Muscle layer of duodenum (tissue), 2 donors: ENCODE measurements around the gene POLR3H.
"Not testable (repeated sequence)": the region's sequence is repeated elsewhere in the genome, so short reads cannot be mapped to it uniquely, and the experiment has no call there.

Source experiments
- H3K27ac ChIP-seq: one replicate; pipeline ENCODE4 v1.7.0; 2013; ENCODE audit warnings: mild to moderate bottlenecking, low read length
- H3K27me3 ChIP-seq: one replicate; pipeline ENCODE4 v1.7.0; 2013; ENCODE audit warnings: low read depth, mild to moderate bottlenecking, control low read depth, low read length
- H3K36me3 ChIP-seq, 2 donors: one replicate each; pipeline ENCODE4 v1.7.0; 2013; ENCODE audit warnings: low read length in 2 of 2, control low read depth in 1 of 2, mild to moderate bottlenecking in 1 of 2; ENCODE audit not compliant: insufficient read depth in 2 of 2, control insufficient read depth in 1 of 2
- H3K4me1 ChIP-seq, 2 donors: one replicate each; pipeline ENCODE4 v1.7.0; 2013; ENCODE audit warnings: low read length in 2 of 2, mild to moderate bottlenecking in 2 of 2, control low read depth in 1 of 2, moderate library complexity in 1 of 2; ENCODE audit not compliant: insufficient read depth in 2 of 2, control insufficient read depth in 1 of 2
- H3K4me3 ChIP-seq, 2 donors: one replicate each; pipeline ENCODE4 v1.7.0; 2013; ENCODE audit warnings: low read length in 2 of 2, low read depth in 1 of 2, mild to moderate bottlenecking in 1 of 2
- H3K9me3 ChIP-seq, 2 donors: one replicate each; pipeline ENCODE4 v1.7.0; 2013; ENCODE audit warnings: low read length in 2 of 2, control low read depth in 1 of 2, mild to moderate bottlenecking in 1 of 2; ENCODE audit not compliant: control insufficient read depth in 1 of 2
- donor health status: healthy.

Gene POLR3H

DNA sequence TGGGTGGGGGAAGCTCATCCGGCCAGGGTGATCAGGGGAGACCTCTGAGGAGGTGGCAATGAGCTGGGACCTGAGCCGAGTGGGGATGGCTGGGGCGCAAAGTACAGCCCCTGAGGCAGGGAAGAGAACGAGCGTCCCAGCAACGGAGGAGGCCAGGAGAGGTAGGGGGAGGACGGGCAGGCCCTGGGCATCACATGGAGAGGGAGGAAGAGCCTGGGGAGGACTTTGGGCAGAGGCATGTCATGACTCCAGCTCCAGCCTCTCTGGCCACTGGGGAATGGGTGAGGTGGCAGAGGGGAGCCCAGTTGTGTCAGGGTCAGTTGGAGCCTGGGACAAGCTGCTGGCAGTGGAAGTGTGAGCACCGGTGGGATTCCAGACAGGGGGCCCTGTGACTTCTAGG, 33.8 kb upstream of the POLR3H start:
- Histone ChIP-seq H3K4me1 (peaks cover 0 to 10% of the 10 kb centered on the region in 2 donors), H3K4me3 (no peak overlapping the region), H3K27me3 (no peaks in the 10 kb centered on the region), H3K36me3 (peaks cover 30 to 51% of the 10 kb centered on the region in 2 donors), H3K27ac (no peak overlapping the region), H3K9me3 (no peaks in the 10 kb centered on the region)

DNA sequence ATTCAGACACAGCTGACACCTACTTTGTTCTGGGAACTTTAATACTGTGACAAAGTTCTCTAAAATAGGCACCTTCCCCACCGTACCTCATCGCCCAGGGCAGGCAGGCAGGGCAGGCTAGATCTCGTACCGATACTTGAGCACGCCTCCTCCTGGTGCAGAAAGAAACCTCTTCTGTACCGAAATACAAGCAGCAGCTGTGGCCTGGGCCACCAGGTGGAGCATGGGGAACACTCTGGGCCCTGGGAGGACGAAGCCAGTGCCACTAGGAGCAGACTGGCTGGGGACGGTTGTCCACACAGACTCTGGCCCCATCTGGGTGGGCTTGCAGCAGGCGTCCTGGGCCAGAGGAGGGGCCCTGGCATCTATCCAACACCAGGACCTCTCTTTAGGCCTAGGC, 32.6 kb upstream of the POLR3H start:
- Histone ChIP-seq H3K27me3 (no peaks in the 10 kb centered on the region), H3K4me3 (no peak overlapping the region), H3K36me3 (peaks cover 22 to 38% of the 10 kb centered on the region in 2 donors), H3K9me3 (no peaks in the 10 kb centered on the region), H3K27ac (no peak overlapping the region), H3K4me1 (peaks cover 0 to 10% of the 10 kb centered on the region in 2 donors)

DNA sequence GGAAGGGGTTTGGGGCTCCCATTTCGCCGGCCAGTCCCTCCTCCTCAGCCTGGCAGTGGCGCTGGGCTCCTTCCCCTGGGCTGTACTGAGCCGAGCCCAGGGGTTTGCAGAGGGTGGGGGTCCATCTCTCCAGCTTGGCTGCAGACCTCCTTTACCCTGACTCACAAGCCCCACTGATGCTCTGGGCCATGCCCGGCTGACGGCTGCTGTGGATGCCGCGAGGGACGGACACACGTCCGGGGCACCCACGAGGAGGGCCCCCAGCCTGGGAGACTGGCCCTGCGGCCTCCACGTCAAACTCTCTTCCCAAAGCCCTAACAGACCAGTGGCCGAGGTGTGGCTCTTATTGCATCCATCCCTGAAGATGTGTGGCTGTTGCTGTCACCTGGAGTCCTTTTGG, 31.3 kb upstream of the POLR3H start:
- H3K27ac ChIP-seq, result no peak overlapping the region

DNA sequence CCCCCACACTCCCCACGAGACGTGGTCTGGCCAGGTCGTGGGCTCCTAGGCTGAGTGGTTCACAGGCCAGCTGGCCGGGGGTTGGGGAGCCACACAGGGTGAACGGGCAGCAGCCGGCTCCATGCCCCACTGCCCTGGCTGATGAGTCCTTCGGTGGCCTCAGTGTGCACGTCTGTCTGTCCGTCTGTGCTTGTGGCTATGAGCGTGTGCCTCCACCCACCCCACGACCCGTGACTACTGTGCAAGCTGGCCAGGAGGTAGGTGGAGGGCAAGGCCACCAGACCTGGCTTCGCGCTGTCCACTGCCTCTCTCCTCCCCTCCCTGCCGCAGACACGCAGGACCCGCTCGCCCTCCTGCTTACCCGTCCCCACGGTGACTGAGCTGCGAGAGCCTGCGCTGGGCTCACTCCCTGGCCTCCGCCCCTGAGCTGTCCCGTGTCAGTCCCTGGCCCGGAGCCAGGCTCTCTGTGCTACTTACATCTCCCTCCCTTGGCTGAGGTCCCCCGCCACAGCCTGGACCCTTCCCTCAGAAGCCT, 30.6 kb upstream of the POLR3H start:
- H3K4me3 ChIP-seq, result no peak overlapping the region
- no peaks in the 10 kb centered on the region for H3K27me3 ChIP-seq
- peaks cover 0 to 10% of the 10 kb centered on the region in 2 donors for H3K4me1 ChIP-seq
- H3K27ac ChIP-seq, result no peak overlapping the region
- peaks cover 18 to 32% of the 10 kb centered on the region in 2 donors for H3K36me3 ChIP-seq
- no peaks in the 10 kb centered on the region for H3K9me3 ChIP-seq

More for the DNA sequence above, 31.3 kb upstream of the POLR3H start:
- no peaks in the 10 kb centered on the region for H3K27me3 ChIP-seq
- peaks cover 0 to 10% of the 10 kb centered on the region in 2 donors for H3K4me1 ChIP-seq
- H3K9me3 ChIP-seq, result no peaks in the 10 kb centered on the region
- peaks cover 22 to 37% of the 10 kb centered on the region in 2 donors for H3K36me3 ChIP-seq
- H3K4me3 ChIP-seq, result no peak overlapping the region

DNA sequence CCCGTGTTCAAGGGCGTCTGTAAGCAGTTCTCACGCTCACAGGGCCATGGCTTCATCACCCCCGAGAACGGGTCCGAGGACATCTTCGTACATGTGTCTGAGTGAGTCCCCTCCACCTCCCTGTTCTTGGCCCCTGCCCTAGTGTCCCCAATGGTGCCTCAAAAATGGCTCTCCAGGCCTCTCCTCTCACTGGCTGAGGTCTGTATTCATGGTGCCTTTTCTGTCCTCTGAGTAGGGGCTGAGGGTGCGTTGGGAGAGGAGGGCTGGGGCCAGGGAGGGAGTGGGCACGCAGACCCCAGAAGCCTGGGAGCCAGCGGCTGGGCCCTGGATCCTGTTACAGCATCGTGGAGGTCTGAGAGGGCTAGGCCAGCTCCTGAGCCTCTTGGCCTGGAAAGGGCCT, 29.4 kb upstream of the POLR3H start:
- no peaks in the 10 kb centered on the region for H3K27me3 ChIP-seq
- H3K27ac ChIP-seq, result no peak overlapping the region
- H3K36me3 ChIP-seq, result peaks cover 12 to 20% of the 10 kb centered on the region in 2 donors

DNA sequence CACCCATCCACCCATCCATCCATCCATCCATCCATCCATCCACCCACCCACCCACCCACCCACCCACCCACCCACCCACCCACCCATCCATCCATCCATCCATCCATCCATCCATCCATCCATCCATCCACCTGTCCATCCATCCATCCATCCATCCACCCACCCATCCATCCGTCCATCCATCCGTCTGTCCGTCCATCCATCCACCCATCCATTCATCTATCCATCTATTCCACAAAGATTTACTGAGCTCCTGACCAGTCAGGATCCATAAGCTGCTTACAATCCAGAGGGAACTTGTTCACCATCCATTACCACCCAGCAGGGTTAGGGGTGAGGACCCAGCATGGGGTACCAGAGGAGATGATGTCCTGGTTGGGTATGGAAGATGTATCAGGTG, 28.0 kb upstream of the POLR3H start:
- H3K9me3 ChIP-seq, H3K4me3 ChIP-seq, H3K4me1 ChIP-seq, H3K27me3 ChIP-seq, H3K27ac ChIP-seq: not testable (repeated sequence)
- H3K36me3 ChIP-seq, result peaks cover 6 to 13% of the 10 kb centered on the region in 2 donors

More for the DNA sequence above, 29.4 kb upstream of the POLR3H start:
- peaks cover 0 to 10% of the 10 kb centered on the region in 2 donors for H3K4me1 ChIP-seq
- no peak overlapping the region for H3K4me3 ChIP-seq
- H3K9me3 ChIP-seq, result no peaks in the 10 kb centered on the region

DNA sequence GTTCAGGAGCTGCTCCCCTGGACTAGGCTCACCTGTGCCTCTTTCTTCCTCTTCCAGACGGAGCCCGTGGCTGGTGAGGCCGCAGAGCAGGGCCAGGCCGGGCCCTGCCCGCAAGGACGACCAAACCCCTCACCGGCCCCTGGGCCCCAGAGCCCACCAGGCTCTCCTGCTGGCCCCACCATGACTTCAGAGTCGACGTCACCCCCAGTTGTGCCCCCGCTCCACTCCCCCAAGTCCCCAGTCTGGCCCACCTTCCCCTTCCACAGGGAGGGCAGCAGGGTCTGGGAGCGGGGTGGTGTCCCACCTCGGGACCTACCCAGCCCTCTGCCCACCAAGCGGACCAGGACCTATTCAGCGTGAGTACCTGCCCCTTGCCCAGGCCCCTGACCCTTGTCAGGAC, 27.5 kb upstream of the POLR3H start:
- peaks cover 3 to 13% of the 10 kb centered on the region in 2 donors for H3K36me3 ChIP-seq
- no peak overlapping the region for H3K4me3 ChIP-seq
- H3K27me3 ChIP-seq, result no peaks in the 10 kb centered on the region
- peaks cover 0 to 10% of the 10 kb centered on the region in 2 donors for H3K4me1 ChIP-seq
- H3K9me3 ChIP-seq, result no peaks in the 10 kb centered on the region
- H3K27ac ChIP-seq, result no peak overlapping the region

DNA sequence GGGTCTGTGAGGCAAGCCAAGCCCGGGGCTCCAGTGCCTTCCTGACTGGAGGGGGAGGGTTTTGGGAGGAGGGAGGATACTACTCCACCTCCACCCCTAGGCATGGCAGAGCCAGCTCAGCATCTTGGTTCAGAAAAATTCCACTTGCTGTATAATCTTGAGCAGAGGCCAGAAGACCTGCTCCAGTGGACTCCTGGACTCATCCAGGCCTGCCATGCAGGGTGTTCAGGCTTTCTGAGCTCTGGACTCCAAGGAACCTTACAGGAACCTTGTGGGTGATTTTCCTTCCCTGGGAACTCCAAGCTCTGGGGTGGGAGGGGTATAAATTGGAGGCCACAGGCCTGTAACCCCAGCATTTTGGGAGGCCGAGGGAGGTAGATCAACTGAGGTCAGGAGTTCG, 26.0 kb upstream of the POLR3H start:
- Histone ChIP-seq H3K27ac (no peak overlapping the region), H3K27me3 (no peaks in the 10 kb centered on the region), H3K4me3 (no peak overlapping the region)

DNA sequence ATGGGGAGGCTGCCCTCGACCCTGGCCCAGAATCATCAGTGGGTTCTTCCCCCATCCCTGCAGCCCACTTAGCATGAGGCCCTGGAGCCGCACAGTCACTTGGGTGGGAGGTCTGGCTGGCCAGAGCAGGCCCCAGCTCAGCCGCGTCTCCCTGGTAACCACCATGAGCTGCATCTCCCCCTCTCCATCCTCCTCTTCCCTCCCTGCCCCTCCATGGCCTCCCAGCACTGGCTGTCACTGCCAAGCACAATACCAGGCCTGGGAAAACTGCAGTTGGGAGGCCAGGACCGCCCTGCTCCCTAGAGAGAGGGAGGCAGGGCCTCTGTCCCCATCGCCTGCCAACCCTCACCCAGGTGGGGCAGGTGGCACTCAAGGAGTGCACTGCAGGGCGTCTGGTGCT, 24.5 kb upstream of the POLR3H start:
- no peak overlapping the region for H3K4me3 ChIP-seq
- H3K27ac ChIP-seq, result no peak overlapping the region
- no peaks in the 10 kb centered on the region for H3K27me3 ChIP-seq
- no peaks in the 10 kb centered on the region for H3K9me3 ChIP-seq
- H3K36me3 ChIP-seq, result no peaks in the 10 kb centered on the region
- H3K4me1 ChIP-seq, result peaks cover 0 to 5% of the 10 kb centered on the region in 2 donors

More for the DNA sequence above, 26.0 kb upstream of the POLR3H start:
- H3K4me1 ChIP-seq, result peaks cover 0 to 13% of the 10 kb centered on the region in 2 donors
- no peaks in the 10 kb centered on the region for H3K36me3 ChIP-seq
- H3K9me3 ChIP-seq, result no peaks in the 10 kb centered on the region

DNA sequence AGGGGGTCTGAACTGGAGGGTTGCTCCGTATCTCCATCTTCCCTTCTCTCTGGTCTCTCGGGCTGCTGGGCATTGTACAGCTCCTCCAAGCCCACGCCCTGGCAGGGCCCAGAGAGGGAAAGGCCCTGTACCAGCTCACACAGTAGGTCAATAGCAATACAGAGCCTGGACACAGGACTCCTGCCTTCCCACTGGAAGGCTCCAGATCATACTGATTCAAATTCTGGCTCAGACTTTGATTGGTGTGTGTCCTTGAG, 23.2 kb upstream of the POLR3H start:
- Histone ChIP-seq H3K4me1 (peaks cover 0 to 5% of the 10 kb centered on the region in 2 donors), H3K4me3 (no peak overlapping the region), H3K27ac (no peak overlapping the region), H3K36me3 (no peaks in the 10 kb centered on the region), H3K9me3 (no peaks in the 10 kb centered on the region), H3K27me3 (no peaks in the 10 kb centered on the region)

DNA sequence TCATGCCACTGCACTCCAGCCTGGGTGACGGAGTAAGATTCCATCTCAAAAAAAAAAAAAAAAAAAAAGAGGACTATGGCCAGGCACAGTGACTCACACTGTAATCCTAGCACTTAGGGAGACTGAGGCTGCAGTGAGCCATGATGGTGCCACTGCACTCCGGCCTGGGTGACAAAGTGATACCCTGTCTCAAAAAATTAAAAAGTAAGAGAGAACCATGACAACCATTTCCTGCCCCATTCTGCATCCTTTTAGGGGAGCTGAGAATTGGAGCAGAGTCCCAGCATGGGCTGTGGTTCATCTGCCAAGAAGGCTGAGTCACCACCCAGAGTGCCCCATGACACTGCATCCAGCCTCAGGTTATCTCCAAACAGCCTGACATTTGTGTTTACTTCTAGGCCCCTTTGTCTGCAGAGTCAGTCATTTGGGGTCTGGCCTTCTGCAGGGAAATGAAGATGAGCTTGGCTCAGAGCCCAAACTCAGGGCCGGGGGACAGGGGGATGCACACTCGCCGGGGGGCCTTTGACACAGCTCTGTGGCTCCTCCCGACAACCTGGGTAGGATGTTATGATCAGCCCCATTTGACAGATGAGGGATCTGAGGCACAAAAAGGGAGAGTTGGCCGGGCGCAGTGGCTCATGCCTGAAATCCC, 21.3 kb upstream of the POLR3H start:
- Histone ChIP-seq H3K4me1 (peaks cover 0 to 14% of the 10 kb centered on the region in 2 donors), H3K4me3 (no peak overlapping the region), H3K36me3 (no peaks in the 10 kb centered on the region), H3K9me3 (no peaks in the 10 kb centered on the region), H3K27ac (no peak overlapping the region), H3K27me3 (no peaks in the 10 kb centered on the region)

DNA sequence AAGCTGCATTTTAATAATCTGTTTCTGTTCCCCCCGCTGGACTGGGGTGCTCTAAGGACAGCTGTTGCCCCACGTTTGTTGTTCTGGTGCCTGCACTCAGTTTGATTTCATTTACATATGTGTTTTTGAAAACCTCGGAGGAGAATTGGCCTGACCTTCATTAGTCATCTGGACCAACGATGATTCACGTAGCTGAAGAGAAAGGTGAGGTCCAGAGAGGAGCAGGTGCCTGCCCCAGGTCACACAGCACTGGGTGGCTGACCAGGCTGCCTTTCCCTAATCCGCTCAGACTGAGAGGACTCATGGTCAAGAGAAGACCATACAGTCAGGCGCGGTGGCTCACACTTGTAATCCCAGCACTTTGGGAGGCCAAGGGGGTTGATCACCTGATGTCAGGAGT, 20.3 kb upstream of the POLR3H start:
- H3K4me3 ChIP-seq, result no peak overlapping the region
- H3K4me1 ChIP-seq, result peaks cover 0 to 14% of the 10 kb centered on the region in 2 donors
- no peaks in the 10 kb centered on the region for H3K9me3 ChIP-seq
- no peaks in the 10 kb centered on the region for H3K36me3 ChIP-seq
- H3K27me3 ChIP-seq, result no peaks in the 10 kb centered on the region
- H3K27ac ChIP-seq, result no peak overlapping the region
